Prostate gland (tissue), 2 donors: ENCODE results near the gene ARMC9. TPM values are rescaled to one million over a fixed set of nuclear protein-coding genes. Genes with fewer than 3 reads are reported as not detected.

ENCODE experiments used
- DNase-seq: peaks from one replicate; pipeline ENCODE4 v3.0.0-alpha.2; 2019; ENCODE audit warnings: low spot score
- H3K27ac ChIP-seq, 2 donors: fragments of 200-600 bp; sonication (generic); 2 replicates each; pipeline ENCODE4 v1.5.1; 2017 to 2019
- H3K27me3 ChIP-seq: fragments of 200-600 bp; sonication (generic); replicated peaks from 2 replicates; pipeline ENCODE4 v1.5.1; 2019; ENCODE audit not compliant: insufficient read depth
- H3K36me3 ChIP-seq, 2 donors: fragments of 200-600 bp; sonication (generic); 1 replicate in 1 of 2; 2 replicates in 1 of 2; pipeline versions ENCODE4 v1.5.1 to v1.8.1; 2017 to 2019
- H3K4me1 ChIP-seq: fragments of 200-600 bp; sonication (generic); replicated peaks from 2 replicates; pipeline ENCODE4 v1.5.1; 2019
- H3K4me3 ChIP-seq, 2 donors: fragments of 200-600 bp; sonication (generic); 2 replicates each; pipeline ENCODE4 v1.5.1; 2017 to 2019
- H3K9me3 ChIP-seq: fragments of 200-600 bp; sonication (generic); 2 replicates; pipeline ENCODE4 v1.5.1; 2017
- CTCF ChIP-seq, 4 experiments: fragments of 200-600 bp in 2 of 4; fragments of 450-650 bp in 2 of 4; sonication (generic) in 2 of 4; IDR thresholded peaks; 1 replicate in 3 of 4; 2 replicates in 1 of 4; pipeline ENCODE4 v1.5.1; 2016 to 2019; ENCODE audit warnings: antibody characterized with exemption in 4 of 4, mild to moderate bottlenecking in 2 of 4, moderate library complexity in 2 of 4
- POLR2A ChIP-seq: fragments of 450-650 bp; IDR thresholded peaks from one replicate; pipeline ENCODE4 v1.6.1; 2016; ENCODE audit warnings: antibody characterized with exemption, mild to moderate bottlenecking
- POLR2AphosphoS5 ChIP-seq: sonication (generic); formaldehyde crosslinking; IDR thresholded peaks from one replicate; pipeline ENCODE4 v1.6.1; 2017; ENCODE audit warnings: antibody characterized with exemption
- WGBS: methylation state at CpG from one replicate; pipeline ENCODE4 v1.1.5; 2018; 5-methylcytosine and 5-hydroxymethylcytosine counted together
- intact Hi-C: fragments of 100-400 bp; cut with DNase I; formaldehyde crosslinking; loops from one replicate; pipeline ENCODE4 v1.14.2; 2022
- total RNA-seq, 2 donors: library from RNA; depleted of rRNA; stranded (reverse); fragments of >200 nt; gene quantifications; one replicate each; pipeline ENCODE4 v1.1.0, GENCODE V29; 2016

The ARMC9 gene
- total RNA-seq, 2 donors from 2014 or later, result 11.3 to 40.0 TPM

GRCh38 chr2:231204581-231204980 is 6.2 kb downstream of the ARMC9 start:
- Histone ChIP-seq H3K36me3 (no peaks in the 10 kb centered on the region), H3K27ac (no peak overlapping the region), H3K9me3 (no peaks in the 10 kb centered on the region), H3K4me1 (no peaks in the 10 kb centered on the region), H3K27me3 (no peaks in the 10 kb centered on the region), H3K4me3 (no peak overlapping the region)
- WGBS, result 94% methylated on average over 5 of the region's 5 CpGs
- no peak for TF ChIP-seq CTCF (IDR thresholded peaks at IDR 0.05)
- intact Hi-C loops, result no loop called here
- DNase-seq, result no peak

DNA sequence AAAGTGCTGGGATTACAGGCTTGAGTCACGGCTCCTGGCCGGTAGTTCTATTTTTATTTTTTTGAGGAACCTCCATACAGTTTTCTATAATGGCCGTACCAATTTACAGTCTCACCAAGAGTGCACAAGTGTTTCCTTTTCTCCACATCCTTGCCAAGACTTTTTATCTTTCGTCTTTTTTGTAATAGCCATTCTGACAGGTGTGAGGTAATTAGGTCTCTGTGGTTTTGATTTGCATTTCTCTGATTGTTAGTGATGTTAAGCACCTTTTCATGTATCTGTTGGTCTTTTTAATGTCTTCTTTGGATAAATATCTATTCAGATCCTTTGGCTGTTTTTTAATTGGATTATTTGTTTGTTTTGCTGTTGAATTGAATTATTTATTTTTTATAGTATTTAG is 9.3 kb downstream of the ARMC9 start:
- H3K27me3 ChIP-seq, result no peaks in the 10 kb centered on the region
- no peak for DNase-seq
- WGBS, result 91% methylated on average over 4 of the region's 4 CpGs
- no peaks in the 10 kb centered on the region for H3K9me3 ChIP-seq
- intact Hi-C loops, result no loop called here
- no peaks in the 10 kb centered on the region for H3K4me1 ChIP-seq
- no peak for TF ChIP-seq POLR2A
- TF ChIP-seq POLR2AphosphoS5, result no peak
- no peak for TF ChIP-seq CTCF (IDR thresholded peaks at IDR 0.05)
- no peak overlapping the region for H3K27ac ChIP-seq
- no peak overlapping the region for H3K4me3 ChIP-seq
- no peaks in the 10 kb centered on the region for H3K36me3 ChIP-seq

DNA sequence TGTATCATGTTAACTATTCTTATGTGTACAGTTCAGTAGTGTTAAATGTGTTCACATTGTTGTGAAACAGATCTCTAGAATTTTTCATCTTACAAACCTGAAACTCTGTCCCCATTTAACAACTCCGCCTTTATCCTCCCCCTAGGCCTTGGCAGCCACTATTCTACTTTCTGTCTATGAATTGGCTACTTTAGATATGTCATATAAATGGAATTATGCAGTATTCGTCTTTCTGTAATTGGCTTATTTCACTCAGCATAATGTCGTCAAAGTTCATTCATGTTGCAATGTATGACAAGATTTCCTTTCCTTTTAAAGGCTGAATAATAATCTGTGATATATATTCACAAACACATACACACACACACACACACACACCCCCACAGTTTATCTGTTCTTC is 12.4 kb downstream of the ARMC9 start:
- Histone ChIP-seq H3K27ac (no peak overlapping the region), H3K9me3 (no peaks in the 10 kb centered on the region), H3K4me1 (no peaks in the 10 kb centered on the region)

GRCh38 chr2:231211486-231211885 is 13.1 kb downstream of the ARMC9 start:
- TF ChIP-seq CTCF (IDR thresholded peaks at IDR 0.05), result no peak
- no peak for TF ChIP-seq POLR2AphosphoS5
- no peak for TF ChIP-seq POLR2A
- Histone ChIP-seq H3K27me3 (no peaks in the 10 kb centered on the region), H3K9me3 (no peaks in the 10 kb centered on the region), H3K27ac (no peak overlapping the region), H3K36me3 (no peaks in the 10 kb centered on the region), H3K4me1 (no peaks in the 10 kb centered on the region), H3K4me3 (no peak overlapping the region)
- 72% methylated on average over 2 of the region's 2 CpGs for WGBS
- intact Hi-C loops, result no loop called here
- no peak for DNase-seq

More for the DNA sequence above, 12.4 kb downstream of the ARMC9 start:
- TF ChIP-seq CTCF (IDR thresholded peaks at IDR 0.05) (no peak), POLR2AphosphoS5 (no peak), POLR2A (no peak)
- no peaks in the 10 kb centered on the region for H3K36me3 ChIP-seq
- 96% methylated on average over 3 of the region's 3 CpGs for WGBS
- H3K4me3 ChIP-seq, result no peak overlapping the region
- H3K27me3 ChIP-seq, result no peaks in the 10 kb centered on the region
- intact Hi-C loops, result no loop called here
- no peak for DNase-seq

GRCh38 chr2:231212329-231212845 is 14.0 kb downstream of the ARMC9 start:
- no peak for DNase-seq
- 78% methylated on average over 6 of the region's 6 CpGs for WGBS
- Histone ChIP-seq H3K4me3 (no peak overlapping the region), H3K36me3 (no peaks in the 10 kb centered on the region), H3K9me3 (no peaks in the 10 kb centered on the region), H3K27ac (no peak overlapping the region), H3K4me1 (no peaks in the 10 kb centered on the region), H3K27me3 (no peaks in the 10 kb centered on the region)
- intact Hi-C loops, result no loop called here
- peak; percentile 23 for TF ChIP-seq POLR2AphosphoS5
- TF ChIP-seq POLR2A, result no peak
- TF ChIP-seq CTCF (IDR thresholded peaks at IDR 0.05), result no peak
